K562 (cell line): Measurements from ENCODE around the gene EFCAB3. TPM values are rescaled to one million over a fixed set of nuclear protein-coding genes. Genes with fewer than 3 reads are reported as not detected.

ENCODE experiments used
- ATAC-seq: fragments of 200-7000 bp; cut with Tn5 transposase; 3 replicates; pipeline ENCODE4 v1.9.1; 2020; ENCODE audit warnings: moderate library complexity
- BruUV-seq: library from RNA; stranded (reverse); fragments of 400-500 nt; replicated peaks from 2 replicates; lab custom pipeline; 2021; lab: Mats Ljungman, UMichigan
- CTCF ChIA-PET: fragments of 300-600 bp; formaldehyde crosslinking; extraction: SDS; loops from one replicate; lab custom pipeline; 2021; ENCODE audit warnings: low intra/inter-chr PET ratio; lab: Yijun Ruan, JAX
- POLR2A ChIA-PET: fragments of 300-600, 350-650 bp; sonication (Branson Sonifier 250); formaldehyde crosslinking; extraction: SDS; loops from one replicate; lab custom pipeline; 2021; ENCODE audit warnings: antibody characterized with exemption, inconsistent platforms; lab: Yijun Ruan, JAX
- DNase-seq, 4 experiments: peaks; one replicate each; pipeline versions ENCODE4 v3.0.0 to v3.0.0-alpha.2; 2011 to 2018; ENCODE audit warnings: low spot score in 3 of 4, mixed read lengths in 3 of 4; ENCODE audit errors: extremely low read depth in 1 of 4
- FAIRE-seq: peaks from 2 replicates; lab custom pipeline; 2011; peaks lifted over from hg19 to GRCh38; lab: Jason Lieb, UNC
- H2AFZ ChIP-seq: 2 replicates; pipeline ENCODE4 v1.6.0; 2011; ENCODE audit warnings: low read depth, low read length, control low read depth, inconsistent platforms
- H3K27ac ChIP-seq: fragments of 200-600 bp; 3 replicates; pipeline ENCODE4 v1.8.0; 2011; ENCODE audit warnings: low read depth, mild to moderate bottlenecking, control low read depth, inconsistent platforms, low read length, moderate library complexity, mixed read lengths; ENCODE audit errors: extremely low read depth
- H3K27me3 ChIP-seq, 2 experiments: fragments of 300-600 bp in 1 of 2; 2 replicates in 1 of 2; 3 replicates in 1 of 2; pipeline versions ENCODE4 v1.6.0 to v1.8.0; 2011; ENCODE audit warnings: inconsistent platforms in 2 of 2, low read length in 2 of 2, mild to moderate bottlenecking in 1 of 2, mixed read lengths in 1 of 2, moderate library complexity in 1 of 2; ENCODE audit not compliant: control insufficient read depth in 2 of 2, insufficient read depth in 2 of 2
- H3K36me3 ChIP-seq: fragments of 300-600 bp; 3 replicates; pipeline ENCODE4 v1.8.0; 2011; ENCODE audit warnings: mild to moderate bottlenecking, low read length, inconsistent platforms; ENCODE audit not compliant: control insufficient read depth, insufficient read depth
- H3K4me1 ChIP-seq, 2 experiments: fragments of 200-600 bp in 1 of 2; replicated peaks in 1 of 2; 2 replicates in 1 of 2; 3 replicates in 1 of 2; pipeline versions ENCODE4 v1.5.1 to v1.8.0; 2011; ENCODE audit warnings: inconsistent platforms in 2 of 2, low read length in 2 of 2, mild to moderate bottlenecking in 1 of 2, mixed read lengths in 1 of 2, moderate library complexity in 1 of 2; ENCODE audit not compliant: control insufficient read depth in 2 of 2, insufficient read depth in 2 of 2
- H3K4me2 ChIP-seq: 2 replicates; pipeline ENCODE4 v1.6.1; 2011; ENCODE audit warnings: low read length, control low read depth, inconsistent platforms, mixed read lengths; ENCODE audit not compliant: insufficient read depth
- H3K4me3 ChIP-seq: fragments of 200-600 bp; sonication (generic), shearing (Covaris generic); 2 replicates; pipeline ENCODE4 v1.5.1; 2016; ENCODE audit warnings: control low read depth, inconsistent platforms
- H3K79me2 ChIP-seq: fragments of 200-600 bp; 3 replicates; pipeline ENCODE4 v1.8.0; 2011; ENCODE audit warnings: low read length, inconsistent platforms; ENCODE audit not compliant: control insufficient read depth, insufficient read depth
- H3K9ac ChIP-seq, 2 experiments: 2 replicates each; pipeline versions ENCODE4 v1.6.0 to v1.6.1; 2011; ENCODE audit warnings: low read depth in 2 of 2, low read length in 2 of 2, control low read depth in 1 of 2, inconsistent platforms in 1 of 2, mild to moderate bottlenecking in 1 of 2, mixed read lengths in 1 of 2; ENCODE audit not compliant: insufficient read depth in 1 of 2
- H3K9me1 ChIP-seq: one replicate; pipeline ENCODE4 v1.6.0; 2011; ENCODE audit warnings: inconsistent platforms, mild to moderate bottlenecking, low read length, moderate library complexity; ENCODE audit not compliant: control insufficient read depth, insufficient read depth
- H3K9me3 ChIP-seq: replicated peaks from 2 replicates; pipeline ENCODE4 v1.5.1; 2011; ENCODE audit warnings: low read depth, low read length, inconsistent platforms; ENCODE audit not compliant: control insufficient read depth, insufficient read depth
- H4K20me1 ChIP-seq: replicated peaks from 2 replicates; pipeline ENCODE4 v1.6.1; 2011; ENCODE audit warnings: low read length, inconsistent platforms, mixed read lengths; ENCODE audit not compliant: control insufficient read depth, insufficient read depth
- HMG20B ChIP-seq: fragments of 250-450 bp; sonication (Bioruptor Pico); IDR thresholded peaks from 2 replicates; pipeline ENCODE4 v1.5.0; 2021; ENCODE audit warnings: mild to moderate bottlenecking
- MEIS2 ChIP-seq: fragments of 450-650 bp; IDR thresholded peaks from 2 replicates; pipeline ENCODE4 v1.6.1; 2014; ENCODE audit warnings: mild to moderate bottlenecking; ENCODE audit not compliant: partially characterized antibody
- WGBS: fragments of 100-300 bp; shearing (Covaris generic); methylation state at CpG from one replicate; pipeline ENCODE4 v1.1.6; 2016; ENCODE audit warnings: low coverage, mixed read lengths; ENCODE audit not compliant: insufficient coverage; ENCODE audit errors: missing lambda C conversion rate; 5-methylcytosine and 5-hydroxymethylcytosine counted together
- in situ Hi-C: fragments of 300-500 bp; cut with MboI; formaldehyde crosslinking; loops from 4 replicates; pipeline ENCODE4 v1.15.0; 2018; ENCODE audit warnings: inconsistent platforms, mixed read lengths
- intact Hi-C: fragments of 100-400 bp; cut with micrococcal nuclease; formaldehyde crosslinking; loops from 2 replicates; pipeline ENCODE4 v1.14.2; 2022
- polyA plus RNA-seq, 8 experiments: library from polyadenylated mRNA; depleted of rRNA in 4 of 8; stranded (reverse) in 5 of 8; unstranded in 3 of 8; fragments of >200 nt; fragmentation: Nextera tagmentation in 2 of 8; fragmentation: Illumina TruSeq in 1 of 8; extraction: Ambion mirVana in 2 of 8; extraction: Trizol in 1 of 8; gene quantifications; 2 replicates each; pipeline versions ENCODE4 v1.2.1 to v1.2.3, GENCODE V29; 2011 to 2014; ENCODE audit warnings: inconsistent platforms in 1 of 8, missing spikeins in 1 of 8
- total RNA-seq, 7 experiments: library from RNA; depleted of rRNA in 6 of 7; stranded (reverse); fragments of >200 nt in 6 of 7; fragmentation: Illumina TruSeq in 2 of 7; extraction: Trizol in 2 of 7; gene quantifications; 2 replicates each; pipeline versions ENCODE4 v1.2.1 to v1.2.3, GENCODE V29; 2011 to 2021; ENCODE audit warnings: low replicate concordance in 1 of 7
- TF ChIP-seq, protein P1 (sequence below), 2 experiments: IDR thresholded peaks in 1 of 2; conservative IDR thresholded peaks in 1 of 2; 2 replicates each; pipeline ENCODE4 v1.6.1; 2016; ENCODE audit warnings: low read depth in 2 of 2, mild to moderate bottlenecking in 1 of 2, missing compliant biosample characterization in 1 of 2, missing genetic modification characterization in 1 of 2, moderate library complexity in 1 of 2

EFCAB3 gene
- total and polyA plus RNA-seq, 9 of the 15 experiments (the other 6 are each of a cell fraction or from before 2014, with no cell fraction given) = not detected

DNA sequence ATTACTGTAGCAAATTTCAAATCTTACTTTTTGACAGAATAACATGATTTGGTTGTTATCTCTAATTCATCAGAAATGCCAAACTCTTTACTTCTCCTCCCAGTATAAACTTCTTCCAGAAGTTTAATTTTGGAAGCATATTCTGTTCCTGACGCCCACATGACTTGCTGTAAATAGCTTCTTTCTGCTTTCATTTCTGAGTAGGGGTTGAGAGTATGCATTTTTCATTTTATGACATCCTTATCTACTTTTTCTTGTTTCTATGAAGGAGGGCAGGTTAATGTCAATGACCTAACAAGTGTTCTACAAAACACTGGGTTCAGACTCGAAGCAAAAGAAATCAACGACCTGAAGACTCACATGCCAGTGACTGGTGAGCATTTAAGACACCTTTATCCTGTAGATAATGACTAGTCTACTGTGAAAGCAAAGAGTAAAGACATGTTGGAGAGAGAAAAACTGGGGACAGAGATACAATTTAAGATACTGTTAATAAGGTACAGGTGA is 36.5 kb upstream of the EFCAB3 start:
- in situ Hi-C loops = no loop called here
- ATAC-seq (no peak), DNase-seq (no peak), FAIRE-seq (no peak)
- H3K79me2 ChIP-seq = no peaks in the 10 kb centered on the region
- H3K9me1 ChIP-seq = no peaks in the 10 kb centered on the region
- CTCF ChIA-PET = no interaction called here
- no peak overlapping the region for H3K27ac ChIP-seq
- H4K20me1 ChIP-seq = no peaks in the 10 kb centered on the region
- H3K9ac ChIP-seq = no peak overlapping the region
- H3K4me3 ChIP-seq = no peak overlapping the region
- H2AFZ ChIP-seq = no peak overlapping the region
- H3K9me3 ChIP-seq = no peaks in the 10 kb centered on the region
- POLR2A ChIA-PET = no interaction called here
- intact Hi-C loops = no loop called here
- H3K36me3 ChIP-seq = no peaks in the 10 kb centered on the region
- no peaks in the 10 kb centered on the region for H3K4me1 ChIP-seq
- H3K4me2 ChIP-seq = no peak overlapping the region
- WGBS = 2% methylated on average over 3 of the region's 3 CpGs
- no TSS peak for BruUV-seq
- TF ChIP-seq, protein P1, sequence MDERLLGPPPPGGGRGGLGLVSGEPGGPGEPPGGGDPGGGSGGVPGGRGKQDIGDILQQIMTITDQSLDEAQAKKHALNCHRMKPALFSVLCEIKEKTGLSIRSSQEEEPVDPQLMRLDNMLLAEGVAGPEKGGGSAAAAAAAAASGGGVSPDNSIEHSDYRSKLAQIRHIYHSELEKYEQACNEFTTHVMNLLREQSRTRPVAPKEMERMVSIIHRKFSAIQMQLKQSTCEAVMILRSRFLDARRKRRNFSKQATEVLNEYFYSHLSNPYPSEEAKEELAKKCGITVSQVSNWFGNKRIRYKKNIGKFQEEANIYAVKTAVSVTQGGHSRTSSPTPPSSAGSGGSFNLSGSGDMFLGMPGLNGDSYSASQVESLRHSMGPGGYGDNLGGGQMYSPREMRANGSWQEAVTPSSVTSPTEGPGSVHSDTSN (CRISPR knock-in tag; IDR thresholded peaks at IDR 0.05; ENCODE audit: low read depth) = no peak
- TF ChIP-seq, protein P1 (tag; conservative IDR thresholded peaks at IDR 0.05; ENCODE audit: low read depth) = peak; percentile 83
- peak; percentile 28 for TF ChIP-seq MEIS2
- TF ChIP-seq HMG20B = no peak
- H3K27me3 ChIP-seq = no peaks in the 10 kb centered on the region
